Endothelial cell of umbilical vein (primary cell): ENCODE results near the gene DLL1. TPM values are rescaled to one million over a fixed set of nuclear protein-coding genes. Genes with fewer than 3 reads are reported as not detected.

Source experiments
- BruUV-seq: library from RNA; stranded (reverse); fragments of 400-500 nt; replicated peaks from 2 replicates; lab custom pipeline; 2021; lab: Mats Ljungman, UMichigan
- CTCF ChIA-PET: fragments of 300-600, 350-600 bp; sonication (Branson Sonifier 250); formaldehyde crosslinking; loops from one replicate; lab custom pipeline; 2021; ENCODE audit warnings: antibody characterized with exemption, inconsistent platforms; lab: Charles Lee
- POLR2A ChIA-PET: fragments of 300-600, 350-600 bp; sonication (Branson Sonifier 250); formaldehyde crosslinking; loops from one replicate; lab custom pipeline; 2021; ENCODE audit warnings: antibody characterized with exemption, inconsistent platforms; lab: Charles Lee
- DNase-seq: peaks from one replicate; pipeline ENCODE4 v3.0.0-alpha.2; 2011; ENCODE audit warnings: low read depth, low spot score
- FAIRE-seq: peaks from 2 replicates; lab custom pipeline; 2011; peaks lifted over from hg19 to GRCh38; lab: Jason Lieb, UNC
- H2AFZ ChIP-seq: 2 replicates; pipeline ENCODE4 v1.6.0; 2012; ENCODE audit warnings: low read depth, low read length, control low read depth, inconsistent platforms
- H3K27ac ChIP-seq: 2 replicates; pipeline ENCODE4 v1.5.1; 2011; ENCODE audit warnings: low read depth, mild to moderate bottlenecking, control low read depth, low read length, moderate library complexity; ENCODE audit not compliant: insufficient read depth
- H3K27me3 ChIP-seq, 2 experiments: 2 replicates each; pipeline versions ENCODE4 v1.6.0 to v1.6.1; 2011; ENCODE audit warnings: low read length in 2 of 2, mixed read lengths in 1 of 2; ENCODE audit not compliant: control insufficient read depth in 2 of 2, insufficient read depth in 2 of 2
- H3K36me3 ChIP-seq, 2 experiments: 2 replicates in 1 of 2; 3 replicates in 1 of 2; pipeline ENCODE4 v1.5.1; 2011; ENCODE audit warnings: low read length in 2 of 2, mild to moderate bottlenecking in 1 of 2, moderate library complexity in 1 of 2; ENCODE audit not compliant: control insufficient read depth in 2 of 2, insufficient read depth in 2 of 2; ENCODE audit errors: extremely low read depth in 1 of 2
- H3K4me1 ChIP-seq: 3 replicates; pipeline ENCODE4 v1.5.1; 2011; ENCODE audit warnings: mild to moderate bottlenecking, low read length; ENCODE audit not compliant: control insufficient read depth, insufficient read depth; ENCODE audit errors: extremely low read depth
- H3K4me2 ChIP-seq: 2 replicates; pipeline ENCODE4 v1.6.1; 2011; ENCODE audit warnings: low read length, control low read depth, mixed read lengths; ENCODE audit not compliant: insufficient read depth
- H3K4me3 ChIP-seq, 3 experiments: fragments of 200-600 bp in 1 of 3; sonication (generic), shearing (Covaris generic) in 1 of 3; replicated peaks in 1 of 3; 2 replicates each; pipeline ENCODE4 v1.5.1; 2011 to 2016; ENCODE audit warnings: control low read depth in 3 of 3, low read length in 3 of 3, mild to moderate bottlenecking in 2 of 3, inconsistent platforms in 1 of 3, low read depth in 1 of 3, moderate library complexity in 1 of 3; ENCODE audit not compliant: insufficient read depth in 1 of 3
- H3K79me2 ChIP-seq: 2 replicates; pipeline ENCODE4 v1.6.0; 2012; ENCODE audit warnings: low read length, inconsistent platforms; ENCODE audit not compliant: control insufficient read depth, insufficient read depth
- H3K9ac ChIP-seq: replicated peaks from 2 replicates; pipeline ENCODE3; 2011; ENCODE audit warnings: low read length, control low read depth; ENCODE audit not compliant: insufficient read depth; ENCODE audit errors: extremely low read depth
- H3K9me1 ChIP-seq: replicated peaks from 3 replicates; pipeline ENCODE4 v1.6.0; 2011; ENCODE audit warnings: mild to moderate bottlenecking, low read length; ENCODE audit not compliant: control insufficient read depth, insufficient read depth; ENCODE audit errors: extremely low read depth
- H3K9me3 ChIP-seq: replicated peaks from 2 replicates; pipeline ENCODE4 v1.5.1; 2012; ENCODE audit warnings: low read length, inconsistent platforms; ENCODE audit not compliant: control insufficient read depth, insufficient read depth
- H4K20me1 ChIP-seq: replicated peaks from 2 replicates; pipeline ENCODE3; 2011; ENCODE audit warnings: mild to moderate bottlenecking, low read length; ENCODE audit not compliant: control insufficient read depth, insufficient read depth; ENCODE audit errors: extremely low read depth
- EZH2 ChIP-seq: IDR thresholded peaks from 2 replicates; pipeline ENCODE4 v1.6.1; 2012; ENCODE audit warnings: borderline replicate concordance, low read depth, mild to moderate bottlenecking, moderate library complexity, low read length, inconsistent platforms; ENCODE audit not compliant: severe bottlenecking
- GATA2 ChIP-seq: IDR thresholded peaks from 2 replicates; pipeline ENCODE4 v1.7.0; 2011; ENCODE audit warnings: low read depth, mild to moderate bottlenecking, moderate library complexity, mixed read lengths, low read length; ENCODE audit not compliant: insufficient read length, insufficient read depth
- MAX ChIP-seq: IDR thresholded peaks from 2 replicates; pipeline ENCODE4 v1.6.1; 2011; ENCODE audit not compliant: insufficient read depth, insufficient read length
- MYC ChIP-seq: IDR thresholded peaks from one replicate; pipeline ENCODE4 v1.6.1; 2011; ENCODE audit warnings: mild to moderate bottlenecking, low read depth, low read length
- dilution Hi-C: fragments of 300-500 bp; cut with MboI; formaldehyde crosslinking; loops from one replicate; pipeline ENCODE4 v1.15.0; 2019; ENCODE audit warnings: low sequenced_read_pairs; ENCODE audit not compliant: extremely low pct_ligation_motif_present
- intact Hi-C: fragments of 100-400 bp; cut with micrococcal nuclease; formaldehyde crosslinking; loops from one replicate; pipeline ENCODE4 v1.10.0; 2022
- polyA plus RNA-seq, 4 experiments: library from polyadenylated mRNA; depleted of rRNA in 3 of 4; stranded (reverse) in 3 of 4; unstranded in 1 of 4; fragments of >200 nt; gene quantifications; 2 replicates each; pipeline versions ENCODE4 v1.2.1 to v1.2.3, GENCODE V29; 2011 to 2012; ENCODE audit warnings: missing spikeins in 1 of 4
- total RNA-seq: library from RNA; stranded (reverse); gene quantifications from 2 replicates; pipeline ENCODE4 v1.2.3, GENCODE V29; 2021

Gene DLL1
- total and polyA plus RNA-seq, 2 donors (not counting 3 experiments of a cell fraction or from before 2014, with no cell fraction given) = 1.4 to 2.3 TPM

- peak overlapping the region; percentile 35 for H3K4me2 ChIP-seq
- no peak overlapping the region for H3K9ac ChIP-seq
- no peak for FAIRE-seq
Observed at GRCh38 chr6:170292111-170292406, 1.2 kb upstream of the DLL1 start.

GRCh38 chr6:170291271-170292110, 613 bp upstream of the DLL1 start:
- DNase-seq (peak; percentile 44), FAIRE-seq (no peak)
- Histone ChIP-seq H3K4me1 (peaks cover 28% of the 10 kb centered on the region), H3K27me3 (peaks cover 35 to 76% of the 10 kb centered on the region in 2 experiments), H2AFZ (peak overlapping the region; percentile 47), H3K4me2 (peak overlapping the region; percentile 35), H3K4me3 (peak overlapping the region; percentile 14 to 60 (median 22)), H3K9me1 (no peaks in the 10 kb centered on the region), H3K36me3 (no peaks in the 10 kb centered on the region), H3K9me3 (no peaks in the 10 kb centered on the region), H3K9ac (no peak overlapping the region), H3K27ac (no peak overlapping the region), H4K20me1 (no peaks in the 10 kb centered on the region), H3K79me2 (no peaks in the 10 kb centered on the region)
- intact Hi-C loops (loop anchor here (1.0 to 5.0 kb wide), 6 partner anchors 15 to 501 kb away; partner anchors contain the start of gene FAM120B), dilution Hi-C loops (no loop called here)
- ChIA-PET CTCF (interaction anchor here (0.7 to 7.1 kb wide), 6 partner anchors 15 to 501 kb away, joined by 3 to 62 read pairs (median 4); partner anchors contain the start of gene FAM120B), POLR2A (interaction anchor here (0.6 kb wide), 1 partner anchor 47 kb away, joined by 4 read pairs; no protein-coding TSS in a partner anchor)
- peak; percentile 86 for TF ChIP-seq EZH2
- no peak for TF ChIP-seq MAX
- BruUV-seq = no TSS peak

More at GRCh38 chr6:170292111-170292406, 1.2 kb upstream of the DLL1 start:
- BruUV-seq = no TSS peak
- no peaks in the 10 kb centered on the region for H3K9me1 ChIP-seq
- DNase-seq = peak; percentile 8
- H4K20me1 ChIP-seq = no peaks in the 10 kb centered on the region
- H3K4me3 ChIP-seq = peak overlapping the region in 2 of 3 experiments; percentile 14 to 60
- peaks cover 28% of the 10 kb centered on the region for H3K4me1 ChIP-seq
- CTCF ChIA-PET = interaction anchor here (2.1 to 7.1 kb wide), 3 partner anchors 225 to 502 kb away, joined by 6 to 62 read pairs (median 13); no protein-coding TSS in a partner anchor
- H3K27me3 ChIP-seq = peaks cover 35 to 79% of the 10 kb centered on the region in 2 experiments
- H3K9me3 ChIP-seq = no peaks in the 10 kb centered on the region
- no peak overlapping the region for H3K27ac ChIP-seq
- POLR2A ChIA-PET = no interaction called here
- dilution Hi-C loops (no loop called here), intact Hi-C loops (loop anchor here (1.0 to 5.0 kb wide), 4 partner anchors 15 to 502 kb away; partner anchors contain the start of gene FAM120B)
- no peaks in the 10 kb centered on the region for H3K36me3 ChIP-seq
- no peaks in the 10 kb centered on the region for H3K79me2 ChIP-seq
- H2AFZ ChIP-seq = no peak overlapping the region
- no peak for TF ChIP-seq EZH2
- TF ChIP-seq MYC = no peak
- TF ChIP-seq GATA2 = no peak
